ENCODE data around the gene COL12A1.

DNA sequence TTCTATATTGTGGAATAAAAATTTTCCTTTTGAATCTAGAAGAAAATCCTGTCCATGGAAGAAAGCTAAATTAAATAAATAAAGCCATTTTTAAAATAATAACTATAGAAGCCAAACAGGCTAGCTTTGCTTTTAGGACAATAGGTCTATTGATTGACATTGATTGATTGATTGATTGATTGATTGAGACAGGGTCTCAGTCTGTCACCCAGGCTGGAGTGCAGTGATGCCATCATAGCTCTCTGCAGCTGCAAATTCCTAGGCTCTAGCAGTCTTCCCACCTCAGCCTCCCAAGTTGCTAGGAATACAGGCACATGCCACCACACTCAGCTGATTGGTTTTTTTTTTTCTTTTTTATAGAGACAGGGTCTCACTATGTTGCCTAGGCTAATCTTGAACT is 97.9 kb downstream of the COL12A1 start:
- TF ChIP-seq, protein P1, sequence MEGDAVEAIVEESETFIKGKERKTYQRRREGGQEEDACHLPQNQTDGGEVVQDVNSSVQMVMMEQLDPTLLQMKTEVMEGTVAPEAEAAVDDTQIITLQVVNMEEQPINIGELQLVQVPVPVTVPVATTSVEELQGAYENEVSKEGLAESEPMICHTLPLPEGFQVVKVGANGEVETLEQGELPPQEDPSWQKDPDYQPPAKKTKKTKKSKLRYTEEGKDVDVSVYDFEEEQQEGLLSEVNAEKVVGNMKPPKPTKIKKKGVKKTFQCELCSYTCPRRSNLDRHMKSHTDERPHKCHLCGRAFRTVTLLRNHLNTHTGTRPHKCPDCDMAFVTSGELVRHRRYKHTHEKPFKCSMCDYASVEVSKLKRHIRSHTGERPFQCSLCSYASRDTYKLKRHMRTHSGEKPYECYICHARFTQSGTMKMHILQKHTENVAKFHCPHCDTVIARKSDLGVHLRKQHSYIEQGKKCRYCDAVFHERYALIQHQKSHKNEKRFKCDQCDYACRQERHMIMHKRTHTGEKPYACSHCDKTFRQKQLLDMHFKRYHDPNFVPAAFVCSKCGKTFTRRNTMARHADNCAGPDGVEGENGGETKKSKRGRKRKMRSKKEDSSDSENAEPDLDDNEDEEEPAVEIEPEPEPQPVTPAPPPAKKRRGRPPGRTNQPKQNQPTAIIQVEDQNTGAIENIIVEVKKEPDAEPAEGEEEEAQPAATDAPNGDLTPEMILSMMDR (IDR thresholded peaks at IDR 0.05) = no peak
- no peak for TF ChIP-seq POLR2A (IDR thresholded peaks at IDR 0.05)
